ENCODE results near the gene C6orf118. TPM values are rescaled to one million over a fixed set of nuclear protein-coding genes. Genes with fewer than 3 reads are reported as not detected.

C6orf118 gene
- polyA plus RNA-seq, 3 donors: not detected

DNA sequence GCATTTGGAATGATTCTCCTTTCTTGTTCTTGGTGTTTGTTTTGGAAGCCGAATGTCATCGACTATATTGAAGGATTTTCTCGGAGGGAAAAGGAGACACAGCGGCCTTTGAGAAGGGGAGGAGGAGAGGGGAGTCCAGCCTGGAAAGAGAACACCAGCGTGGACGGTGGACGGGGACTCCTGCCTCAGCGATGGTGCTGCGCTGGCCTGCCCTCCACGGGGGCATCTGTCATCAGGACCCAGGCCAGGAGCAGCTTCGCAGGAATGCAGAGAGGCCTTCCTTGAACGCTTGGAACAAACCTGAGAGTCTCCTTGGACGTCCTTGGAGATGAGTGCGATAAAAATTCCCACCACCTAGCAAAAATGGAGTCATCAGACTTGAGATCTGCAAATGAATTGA lies 8.3 kb upstream of the C6orf118 start:
- Mint-ChIP-seq H3K27ac (no peak overlapping the region), H3K4me3 (no peak overlapping the region), H3K9me3 (peaks cover 2 to 29% (median 9%) of the 10 kb centered on the region in 7 donors), H3K27me3 (ENCODE audit: low read depth in 3 of 3) (peaks cover 0 to 2% (median 1%) of the 10 kb centered on the region in 3 donors), H3K36me3 (no peaks in the 10 kb centered on the region), H3K4me1 (no peaks in the 10 kb centered on the region)
- no peaks in the 10 kb centered on the region for H3K79me2 ChIP-seq (ENCODE audit: insufficient read depth, low read length)
- DNase-seq: no peak
- no peak overlapping the region for H3K9ac ChIP-seq (ENCODE audit: insufficient read depth, low read length, poor library complexity, severe bottlenecking)
- peaks cover 28 to 39% of the 10 kb centered on the region in 2 donors for H3K9me3 ChIP-seq (replicated peaks in 1 of 2; ENCODE audit: control insufficient read depth in 1 of 2, insufficient read depth in 1 of 2, low read length in 2 of 2)
- no peaks in the 10 kb centered on the region for H3K4me1 ChIP-seq (ENCODE audit: control insufficient read depth in 1 of 2, insufficient read depth in 2 of 2, low read length in 2 of 2)
- intact Hi-C loops (cut with micrococcal nuclease): no loop called here
- no peaks in the 10 kb centered on the region for H3K36me3 ChIP-seq (replicated peaks in 1 of 2; ENCODE audit: control insufficient read depth in 1 of 2, insufficient read depth in 2 of 2, low read length in 2 of 2)
- no peaks in the 10 kb centered on the region for H3K27me3 ChIP-seq (ENCODE audit: control insufficient read depth in 2 of 2, insufficient read depth in 2 of 2, low read length in 2 of 2)
- no peak overlapping the region for H3K4me2 ChIP-seq (replicated peaks; ENCODE audit: extremely low read depth, low read length, poor library complexity, severe bottlenecking)
- WGBS (ENCODE audit: insufficient coverage): 98% methylated on average over 7 of the region's 14 CpGs
- H4K20me1 ChIP-seq (ENCODE audit: insufficient read depth, low read length): no peaks in the 10 kb centered on the region
- TF ChIP-seq, protein P1, sequence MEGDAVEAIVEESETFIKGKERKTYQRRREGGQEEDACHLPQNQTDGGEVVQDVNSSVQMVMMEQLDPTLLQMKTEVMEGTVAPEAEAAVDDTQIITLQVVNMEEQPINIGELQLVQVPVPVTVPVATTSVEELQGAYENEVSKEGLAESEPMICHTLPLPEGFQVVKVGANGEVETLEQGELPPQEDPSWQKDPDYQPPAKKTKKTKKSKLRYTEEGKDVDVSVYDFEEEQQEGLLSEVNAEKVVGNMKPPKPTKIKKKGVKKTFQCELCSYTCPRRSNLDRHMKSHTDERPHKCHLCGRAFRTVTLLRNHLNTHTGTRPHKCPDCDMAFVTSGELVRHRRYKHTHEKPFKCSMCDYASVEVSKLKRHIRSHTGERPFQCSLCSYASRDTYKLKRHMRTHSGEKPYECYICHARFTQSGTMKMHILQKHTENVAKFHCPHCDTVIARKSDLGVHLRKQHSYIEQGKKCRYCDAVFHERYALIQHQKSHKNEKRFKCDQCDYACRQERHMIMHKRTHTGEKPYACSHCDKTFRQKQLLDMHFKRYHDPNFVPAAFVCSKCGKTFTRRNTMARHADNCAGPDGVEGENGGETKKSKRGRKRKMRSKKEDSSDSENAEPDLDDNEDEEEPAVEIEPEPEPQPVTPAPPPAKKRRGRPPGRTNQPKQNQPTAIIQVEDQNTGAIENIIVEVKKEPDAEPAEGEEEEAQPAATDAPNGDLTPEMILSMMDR (IDR thresholded peaks at IDR 0.05): no peak
- H2AFZ ChIP-seq (ENCODE audit: insufficient read depth, low read depth, low read length, poor library complexity, severe bottlenecking): no peak overlapping the region
- H3K4me3 ChIP-seq (replicated peaks in 1 of 3; ENCODE audit: low read depth in 2 of 3, low read length in 3 of 3): no peak overlapping the region
- H3K27ac ChIP-seq (ENCODE audit: low read depth in 1 of 2, low read length in 2 of 2): no peak overlapping the region

DNA sequence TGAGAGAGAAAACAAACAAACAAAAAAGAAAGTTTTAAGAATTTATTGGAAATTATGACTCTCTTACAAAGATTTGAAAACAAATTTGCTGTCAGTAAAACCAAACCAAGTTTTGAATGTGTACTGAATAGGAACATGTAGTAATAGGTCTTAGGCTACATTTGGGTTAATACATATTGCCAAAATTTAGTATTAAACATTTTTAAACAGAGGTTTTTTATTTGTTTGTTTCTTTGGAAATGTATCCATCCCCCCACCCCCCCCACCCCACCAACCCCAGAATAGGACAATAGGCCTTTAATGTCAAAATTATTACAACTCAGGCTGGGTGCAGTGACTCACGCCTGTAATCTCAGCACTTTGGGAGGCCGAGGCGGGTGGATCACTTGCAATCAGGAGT lies 2.5 kb downstream of the C6orf118 start:
- intact Hi-C loops (cut with micrococcal nuclease): no loop called here
- H3K27ac ChIP-seq (ENCODE audit: low read depth in 1 of 2, low read length in 2 of 2): no peak overlapping the region

More for the DNA sequence above, 2.5 kb downstream of the C6orf118 start:
- Histone ChIP-seq H3K4me2 (replicated peaks; ENCODE audit: extremely low read depth, low read length, poor library complexity, severe bottlenecking) (no peak overlapping the region), H3K4me1 (ENCODE audit: control insufficient read depth in 1 of 2, insufficient read depth in 2 of 2, low read length in 2 of 2) (no peaks in the 10 kb centered on the region), H3K79me2 (ENCODE audit: insufficient read depth, low read length) (no peaks in the 10 kb centered on the region), H2AFZ (ENCODE audit: insufficient read depth, low read depth, low read length, poor library complexity, severe bottlenecking) (no peak overlapping the region), H3K27me3 (ENCODE audit: control insufficient read depth in 2 of 2, insufficient read depth in 2 of 2, low read length in 2 of 2) (no peaks in the 10 kb centered on the region), H3K9ac (ENCODE audit: insufficient read depth, low read length, poor library complexity, severe bottlenecking) (no peak overlapping the region), H3K36me3 (replicated peaks in 1 of 2; ENCODE audit: control insufficient read depth in 1 of 2, insufficient read depth in 2 of 2, low read length in 2 of 2) (no peaks in the 10 kb centered on the region), H3K9me3 (replicated peaks in 1 of 2; ENCODE audit: control insufficient read depth in 1 of 2, insufficient read depth in 1 of 2, low read length in 2 of 2) (peaks cover 6 to 7% of the 10 kb centered on the region in 2 donors), H4K20me1 (ENCODE audit: insufficient read depth, low read length) (no peaks in the 10 kb centered on the region), H3K4me3 (replicated peaks in 1 of 3; ENCODE audit: low read depth in 2 of 3, low read length in 3 of 3) (no peak overlapping the region)
- no peak for DNase-seq
- H3K27ac Mint-ChIP-seq: no peak overlapping the region
- H3K4me1 Mint-ChIP-seq: no peaks in the 10 kb centered on the region
- 96% methylated on average over 3 of the region's 3 CpGs for WGBS (ENCODE audit: insufficient coverage)
- H3K4me3 Mint-ChIP-seq: no peak overlapping the region
- TF ChIP-seq, protein P1 (IDR thresholded peaks at IDR 0.05): no peak
- H3K9me3 Mint-ChIP-seq: peaks cover under 1 to 17% (median 8%) of the 10 kb centered on the region in 7 donors
- no peaks in the 10 kb centered on the region for H3K36me3 Mint-ChIP-seq
- peaks cover 9 to 13% (median 10%) of the 10 kb centered on the region in 3 donors for H3K27me3 Mint-ChIP-seq (ENCODE audit: low read depth in 3 of 3)
